Measurements from ENCODE around the gene TMEM132C. TPM values are rescaled to one million over a fixed set of nuclear protein-coding genes. Genes with fewer than 3 reads are reported as not detected.

TMEM132C gene
- total and polyA plus RNA-seq, 2 of the 4 experiments (the other 2 are of a cell fraction), result not detected

GRCh38 chr12:128365651-128366231 lies 98.8 kb downstream of the TMEM132C start:
- H4K91ac ChIP-seq (ENCODE audit: insufficient read depth, low read depth, low read length), result no peak overlapping the region
- POLR2A ChIA-PET (ENCODE audit: unreplicated experiment), result no interaction called here
- DNase-seq (no peak), ATAC-seq (ENCODE audit: low read depth) (no peak)
- no peak overlapping the region for H3K27ac ChIP-seq (ENCODE audit: insufficient read depth, low read length)
- H2AFZ ChIP-seq (replicated peaks; ENCODE audit: low read length, poor library complexity), result no peak overlapping the region
- WGBS, 2 experiments (ENCODE audit: extremely low coverage in 2 of 2, insufficient read length in 1 of 2), result 4% methylated on average over 11 of the region's 26 CpGs; no CpG with 5 or more reads in 1 of the 2 experiments
- no peaks in the 10 kb centered on the region for H3K9me1 ChIP-seq (ENCODE audit: insufficient read depth, low read length)
- no peak overlapping the region for H3K18ac ChIP-seq (ENCODE audit: low read depth, low read length)
- H2BK20ac ChIP-seq (ENCODE audit: low read depth, low read length), result no peak overlapping the region
- dilution Hi-C loops (cut with HindIII; ENCODE audit: low sequenced_read_pairs, unreplicated experiment), result no loop called here
- in situ Hi-C loops (cut with MboI; ENCODE audit: low sequenced_read_pairs), result no loop called here
- no peak overlapping the region for H2AK5ac ChIP-seq (ENCODE audit: low read depth, low read length)
- H3K4ac ChIP-seq (ENCODE audit: low read depth, low read length), result no peak overlapping the region
- H3K23ac ChIP-seq (ENCODE audit: low read depth, low read length), result no peak overlapping the region
- H3K4me1 ChIP-seq (ENCODE audit: control insufficient read depth, insufficient read depth, low read length), result no peaks in the 10 kb centered on the region
- no peak overlapping the region for H2BK5ac ChIP-seq (ENCODE audit: low read depth, low read length, poor library complexity, severe bottlenecking)
- no peak overlapping the region for H3K9ac ChIP-seq (ENCODE audit: low read depth, low read length)
- intact Hi-C loops (cut with micrococcal nuclease), result no loop called here
- H3K56ac ChIP-seq (ENCODE audit: extremely low read depth, insufficient read depth, low read length), result no peak overlapping the region
- BruUV-seq (replicated peaks), result no TSS peak
- no peaks in the 10 kb centered on the region for H3K27me3 ChIP-seq (ENCODE audit: control insufficient read depth, insufficient read depth, low read length)
- H4K20me1 ChIP-seq (ENCODE audit: insufficient read depth, low read length), result no peaks in the 10 kb centered on the region
- H2AK9ac ChIP-seq (replicated peaks; ENCODE audit: low read depth, low read length, poor library complexity), result no peak overlapping the region
- no peak overlapping the region for H3K4me3 ChIP-seq (ENCODE audit: insufficient read depth, low read depth, low read length)
- no peak overlapping the region for H2BK15ac ChIP-seq (ENCODE audit: low read depth, low read length)
- H3K9me3 ChIP-seq (ENCODE audit: control insufficient read depth, insufficient read depth, low read length), result peaks cover 37% of the 10 kb centered on the region
- H4K5ac ChIP-seq (ENCODE audit: low read depth, low read length), result no peak overlapping the region
- CTCF ChIA-PET, result no interaction called here
- H2BK120ac ChIP-seq (ENCODE audit: low read depth, low read length), result no peak overlapping the region
- H4K8ac ChIP-seq (ENCODE audit: low read depth in 2 of 2, low read length in 2 of 2), result no peak overlapping the region
- no peak overlapping the region for H3K14ac ChIP-seq (replicated peaks; ENCODE audit: low read depth, low read length)
- H3K79me1 ChIP-seq (ENCODE audit: low read depth in 1 of 2, low read length in 2 of 2), result no peaks in the 10 kb centered on the region
- TF ChIP-seq FOS (IDR thresholded peaks at IDR 0.05; ENCODE audit: low read depth, low read length) (no peak), CHD1 (IDR thresholded peaks at IDR 0.05; ENCODE audit: low read depth, low read length) (no peak), NFE2L2 (IDR thresholded peaks at IDR 0.05; ENCODE audit: low read depth, low read length) (no peak), CEBPB (IDR thresholded peaks at IDR 0.05; ENCODE audit: low read depth, low read length) (no peak), MAFK (IDR thresholded peaks at IDR 0.05; ENCODE audit: low read depth, low read length) (no peak), MXI1 (IDR thresholded peaks at IDR 0.05; ENCODE audit: borderline replicate concordance, low read depth, low read length) (no peak), CTCF (conservative IDR thresholded peaks at IDR 0.05; ENCODE audit: low read depth, low read length) (no peak), MAZ (IDR thresholded peaks at IDR 0.05; ENCODE audit: borderline replicate concordance, low read depth, low read length) (no peak)
- no peaks in the 10 kb centered on the region for H3K36me3 ChIP-seq (ENCODE audit: control insufficient read depth, insufficient read depth, low read length)
- H3K4me2 ChIP-seq (ENCODE audit: low read depth, low read length), result no peak overlapping the region

All from IMR-90 (cell line).